Activated CD4-positive, alpha-beta T cell treated with anti-CD3 and anti-CD28 coated beads, Interleukin-2, amount 10 ng/mL, durations not matched to agents 24 days and 14 days (primary cell): Measurements from ENCODE around the gene LILRA2. TPM values are rescaled to one million over a fixed set of nuclear protein-coding genes. Genes with fewer than 3 reads are reported as not detected.
"Not testable (repeated sequence)": the region's sequence is repeated elsewhere in the genome, so short reads cannot be mapped to it uniquely, and the experiment has no call there.

Experiments used
- DNase-seq: peaks from one replicate; pipeline ENCODE4 v3.0.0; 2022
- H3K27ac Mint-ChIP-seq: one replicate; pipeline ENCODE4 v1.8.0; 2022; ENCODE audit warnings: mild to moderate bottlenecking, mixed read lengths
- H3K27me3 Mint-ChIP-seq: one replicate; pipeline ENCODE4 v1.8.0; 2022; ENCODE audit warnings: mixed read lengths
- H3K36me3 Mint-ChIP-seq: one replicate; pipeline ENCODE4 v1.8.0; 2022; ENCODE audit warnings: low read depth, mild to moderate bottlenecking, mixed read lengths
- H3K4me1 Mint-ChIP-seq: one replicate; pipeline ENCODE4 v1.8.0; 2021; ENCODE audit warnings: mixed read lengths
- H3K4me3 Mint-ChIP-seq: one replicate; pipeline ENCODE4 v1.8.0; 2022; ENCODE audit warnings: mild to moderate bottlenecking, moderate library complexity, mixed read lengths
- H3K9me3 Mint-ChIP-seq: one replicate; pipeline ENCODE4 v1.8.0; 2021; ENCODE audit warnings: mixed read lengths
- intact Hi-C: fragments of 100-400 bp; cut with micrococcal nuclease; formaldehyde crosslinking; loops from one replicate; pipeline ENCODE4 v1.15.1; 2023
- total RNA-seq: library from RNA; stranded (reverse); gene quantifications from 2 replicates; pipeline ENCODE4 v1.2.3, GENCODE V29; 2022

The LILRA2 gene
- total RNA-seq, 1 donor from 2014 or later, result not detected

DNA sequence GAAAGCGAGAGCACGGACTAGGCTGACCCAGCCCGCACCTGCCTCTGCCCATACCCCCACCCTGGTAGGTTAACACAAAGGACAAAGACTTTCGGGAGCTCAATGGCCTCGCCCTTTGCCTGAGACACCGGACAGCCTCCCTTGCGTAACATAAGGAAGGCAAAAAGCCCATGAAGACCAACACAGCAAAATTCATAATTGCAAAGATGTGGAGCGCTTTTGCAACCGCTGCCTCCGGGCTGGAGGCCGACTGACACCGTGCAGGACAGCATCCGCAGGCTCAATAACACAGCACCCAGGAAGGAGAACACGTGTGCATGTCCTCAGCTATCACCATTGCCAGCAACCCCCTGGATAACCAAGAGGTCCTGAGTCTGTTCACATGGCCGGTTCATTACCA lies 35.2 kb downstream of the LILRA2 start:
- H3K27me3 Mint-ChIP-seq, result peaks cover 3% of the 10 kb centered on the region
- no peaks in the 10 kb centered on the region for H3K36me3 Mint-ChIP-seq
- H3K4me3 Mint-ChIP-seq, result no peak overlapping the region
- no peak for DNase-seq
- no peaks in the 10 kb centered on the region for H3K4me1 Mint-ChIP-seq
- intact Hi-C loops, result no loop called here
- no peak overlapping the region for H3K27ac Mint-ChIP-seq
- peaks cover 3% of the 10 kb centered on the region for H3K9me3 Mint-ChIP-seq

DNA sequence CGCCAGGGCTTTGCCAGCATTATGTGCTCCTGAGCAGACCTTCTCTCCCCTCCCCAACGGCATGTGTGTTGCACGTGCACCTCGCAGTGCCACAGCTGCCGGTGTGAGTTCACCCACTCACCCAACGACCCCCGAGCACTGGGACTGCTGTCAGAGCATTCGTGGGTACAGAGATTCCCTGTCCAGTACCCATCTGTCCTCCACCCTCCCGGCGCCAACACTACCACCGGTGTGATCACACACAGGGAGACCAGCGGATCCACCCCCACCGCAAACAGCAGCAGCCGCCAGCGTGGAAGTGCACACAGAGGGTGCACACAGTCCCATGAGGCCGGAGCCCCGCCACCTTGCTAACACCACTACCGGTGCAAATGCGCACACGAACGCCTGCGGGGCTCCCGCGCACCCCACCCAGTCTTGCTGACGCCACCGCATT lies 35.8 kb downstream of the LILRA2 start:
- Mint-ChIP-seq H3K27ac (no peak overlapping the region), H3K4me3 (no peak overlapping the region), H3K27me3 (peaks cover 4% of the 10 kb centered on the region), H3K4me1 (no peaks in the 10 kb centered on the region), H3K9me3 (peaks cover 3% of the 10 kb centered on the region), H3K36me3 (no peaks in the 10 kb centered on the region)
- intact Hi-C loops, result no loop called here
- no peak for DNase-seq

DNA sequence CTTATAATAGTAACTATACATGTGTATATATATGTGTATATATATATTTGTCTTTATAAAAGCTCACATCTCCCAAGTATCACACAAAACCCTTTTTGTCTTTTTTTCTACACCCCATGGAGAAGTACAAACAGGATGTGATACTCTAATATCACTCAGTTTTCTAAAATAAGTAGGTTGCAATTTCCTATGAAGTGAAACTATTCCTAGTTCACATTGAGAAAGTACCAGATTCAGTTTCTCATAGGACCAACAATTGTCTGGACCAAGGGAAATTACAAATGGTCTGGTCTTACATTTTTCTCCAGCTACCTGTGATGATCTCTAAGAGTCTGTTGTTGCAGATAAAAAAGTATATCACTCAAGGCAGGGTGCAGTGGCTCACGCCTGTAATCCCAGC lies 38.8 kb downstream of the LILRA2 start:
- no peaks in the 10 kb centered on the region for H3K4me1 Mint-ChIP-seq
- peaks cover 8% of the 10 kb centered on the region for H3K27me3 Mint-ChIP-seq
- H3K36me3 Mint-ChIP-seq, result no peaks in the 10 kb centered on the region
- no peak overlapping the region for H3K4me3 Mint-ChIP-seq
- peaks cover 3% of the 10 kb centered on the region for H3K9me3 Mint-ChIP-seq
- no peak for DNase-seq
- H3K27ac Mint-ChIP-seq, result no peak overlapping the region
- intact Hi-C loops, result no loop called here

DNA sequence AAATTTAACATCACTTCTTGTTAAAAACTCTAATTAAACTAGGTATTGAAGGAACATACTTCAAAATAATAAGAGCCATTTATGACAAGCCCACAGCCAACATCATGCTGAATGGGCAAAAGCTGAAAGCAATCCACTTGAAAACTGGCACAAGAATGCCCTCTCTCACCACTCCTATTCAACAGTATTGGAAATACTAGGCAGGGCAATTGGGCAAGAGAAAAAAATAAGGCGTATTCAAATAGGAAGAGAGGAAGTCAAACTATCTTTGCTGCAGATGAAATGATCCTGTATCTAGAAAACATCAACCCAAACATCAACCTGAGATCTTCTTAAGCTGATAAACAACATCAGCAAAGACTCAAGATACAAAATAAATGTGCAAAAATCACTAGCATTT lies 41.1 kb downstream of the LILRA2 start:
- DNase-seq, result no peak
- Mint-ChIP-seq H3K9me3 (peaks cover 3% of the 10 kb centered on the region), H3K36me3 (no peaks in the 10 kb centered on the region), H3K4me1 (no peaks in the 10 kb centered on the region), H3K27me3 (peaks cover 10% of the 10 kb centered on the region), H3K4me3 (no peak overlapping the region), H3K27ac (no peak overlapping the region)
- intact Hi-C loops, result no loop called here

DNA sequence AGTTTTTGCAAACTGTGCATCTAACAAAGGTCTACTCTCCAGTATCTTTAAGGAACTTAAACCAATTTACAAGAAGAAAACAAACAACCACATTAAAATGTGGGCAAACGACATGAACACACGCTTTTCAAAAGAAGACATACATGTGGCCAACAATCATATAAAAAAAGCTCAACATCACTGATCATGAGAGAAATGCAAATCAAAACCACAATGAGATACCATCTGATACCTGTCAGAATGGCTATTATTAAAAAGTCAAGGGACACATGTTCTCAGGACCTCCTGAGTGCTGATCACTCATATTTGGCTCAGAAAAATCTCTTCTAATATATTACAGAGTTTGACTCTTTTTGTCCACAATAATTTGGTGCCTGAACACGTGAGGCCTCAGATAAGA lies 42.5 kb downstream of the LILRA2 start:
- Mint-ChIP-seq H3K9me3 (peaks cover 3% of the 10 kb centered on the region), H3K4me3 (no peak overlapping the region), H3K4me1 (no peaks in the 10 kb centered on the region), H3K27me3 (peaks cover 10% of the 10 kb centered on the region), H3K27ac (no peak overlapping the region), H3K36me3 (no peaks in the 10 kb centered on the region)
- intact Hi-C loops, result no loop called here
- no peak for DNase-seq

DNA sequence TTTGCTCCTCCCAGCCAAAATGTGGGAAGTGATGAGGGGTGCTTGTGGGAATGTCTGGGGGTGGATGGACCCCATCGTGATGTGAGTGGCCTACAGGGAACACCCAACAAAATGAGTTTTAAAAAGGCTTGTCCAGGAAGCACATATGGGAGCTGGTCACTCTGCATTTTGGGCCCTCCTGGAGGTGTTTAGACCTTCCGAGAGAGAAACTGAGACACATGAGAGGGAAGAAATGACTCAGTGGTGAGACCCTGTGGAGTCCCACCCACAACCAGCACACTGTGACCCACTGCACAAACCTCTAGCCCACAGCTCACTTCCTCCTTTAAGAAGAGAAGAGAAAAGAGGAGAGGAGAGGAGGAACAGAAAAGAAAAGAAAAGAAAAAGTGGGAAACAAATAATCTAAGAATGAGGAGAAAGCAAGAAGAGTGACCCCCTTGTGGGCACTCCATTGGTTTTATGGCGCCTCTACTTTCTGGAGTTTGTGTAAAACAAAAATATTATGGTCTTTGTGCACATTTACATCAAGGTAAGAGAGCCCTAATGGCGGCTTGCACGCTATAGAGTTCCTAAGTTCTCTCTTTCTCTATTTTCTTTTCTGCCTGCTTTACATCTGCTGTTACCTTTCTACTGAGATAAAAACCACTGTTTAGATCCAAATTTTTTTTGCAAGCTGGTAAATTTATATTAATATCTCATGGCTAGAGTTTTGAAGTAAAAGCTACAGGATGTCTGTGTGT lies 43.4 kb downstream of the LILRA2 start:
- Mint-ChIP-seq H3K4me1 (no peaks in the 10 kb centered on the region), H3K4me3 (no peak overlapping the region), H3K9me3 (peaks cover 3% of the 10 kb centered on the region), H3K36me3 (no peaks in the 10 kb centered on the region), H3K27me3 (peaks cover 13% of the 10 kb centered on the region), H3K27ac (no peak overlapping the region)
- DNase-seq, result no peak
- intact Hi-C loops, result no loop called here

DNA sequence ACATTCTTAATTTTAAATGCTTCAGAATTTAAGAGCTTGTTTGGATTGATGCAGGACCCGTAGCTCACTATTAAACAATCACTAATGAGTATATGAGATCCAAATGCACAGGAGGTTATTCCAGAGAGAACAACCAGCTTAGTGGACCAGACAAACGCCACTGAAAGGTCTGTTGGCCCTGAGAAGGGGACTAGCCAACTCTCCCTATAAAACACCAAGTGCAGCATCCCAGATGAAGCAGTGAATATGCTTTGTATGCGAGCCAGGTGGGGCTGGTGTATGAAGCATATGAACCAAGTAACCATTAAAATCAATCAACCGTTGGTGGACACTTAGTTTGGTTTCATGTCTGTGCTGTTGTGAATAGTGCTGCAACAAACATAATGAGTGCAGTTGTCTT lies 46.9 kb downstream of the LILRA2 start:
- no peak overlapping the region for H3K27ac Mint-ChIP-seq
- no peaks in the 10 kb centered on the region for H3K9me3 Mint-ChIP-seq
- intact Hi-C loops, result no loop called here
- no peak for DNase-seq
- H3K36me3 Mint-ChIP-seq, result no peaks in the 10 kb centered on the region
- H3K4me3 Mint-ChIP-seq, result no peak overlapping the region
- peaks cover 21% of the 10 kb centered on the region for H3K27me3 Mint-ChIP-seq
- H3K4me1 Mint-ChIP-seq, result peaks cover 2% of the 10 kb centered on the region

DNA sequence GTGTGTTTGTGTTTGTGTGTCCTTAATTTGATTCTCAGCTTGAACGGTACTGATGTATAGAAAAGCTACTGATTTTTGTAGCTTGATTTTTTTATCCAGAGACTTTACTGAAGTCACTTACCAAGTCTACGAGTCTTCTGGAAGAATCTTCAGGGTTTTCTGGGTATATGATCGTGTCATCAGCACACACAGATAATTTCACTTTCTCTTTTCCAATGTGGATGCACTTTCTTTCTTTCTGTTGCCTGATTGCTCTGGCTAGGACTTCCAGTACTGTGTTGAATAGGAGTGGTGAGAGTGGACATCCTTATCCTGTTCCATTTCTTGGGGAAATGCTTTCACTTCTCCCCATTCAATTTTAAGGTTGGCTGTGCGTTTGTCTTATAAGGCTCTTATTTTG lies 48.8 kb downstream of the LILRA2 start:
- H3K27me3 Mint-ChIP-seq, result peaks cover 19% of the 10 kb centered on the region
- no peak overlapping the region for H3K27ac Mint-ChIP-seq
- H3K9me3 Mint-ChIP-seq, result no peaks in the 10 kb centered on the region
- peaks cover 2% of the 10 kb centered on the region for H3K4me1 Mint-ChIP-seq
- intact Hi-C loops, result no loop called here
- no peak overlapping the region for H3K4me3 Mint-ChIP-seq
- no peak for DNase-seq
- H3K36me3 Mint-ChIP-seq, result no peaks in the 10 kb centered on the region

DNA sequence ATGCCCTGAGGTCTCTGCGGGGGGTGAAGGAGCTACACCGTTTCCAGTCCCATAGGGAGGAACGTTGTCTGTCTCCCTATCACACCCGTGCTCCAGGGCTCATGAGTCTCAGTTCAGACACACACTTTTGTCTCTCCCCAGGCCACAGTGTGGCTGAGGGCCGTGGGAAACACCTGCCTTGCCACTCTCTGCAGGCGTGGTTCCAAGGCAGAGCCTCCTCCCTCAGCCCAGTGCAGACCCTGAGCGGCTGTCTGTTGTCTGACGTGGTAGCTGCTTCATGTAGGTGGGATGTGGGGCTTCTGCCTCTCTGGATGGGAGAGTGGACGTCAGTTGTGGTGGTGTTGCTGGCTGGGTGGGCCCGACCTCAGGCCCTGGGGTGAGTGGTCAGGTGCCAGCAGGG lies 50.6 kb downstream of the LILRA2 start:
- DNase-seq, H3K4me3 Mint-ChIP-seq: not testable (repeated sequence)
- peaks cover 18% of the 10 kb centered on the region for H3K27me3 Mint-ChIP-seq

DNA sequence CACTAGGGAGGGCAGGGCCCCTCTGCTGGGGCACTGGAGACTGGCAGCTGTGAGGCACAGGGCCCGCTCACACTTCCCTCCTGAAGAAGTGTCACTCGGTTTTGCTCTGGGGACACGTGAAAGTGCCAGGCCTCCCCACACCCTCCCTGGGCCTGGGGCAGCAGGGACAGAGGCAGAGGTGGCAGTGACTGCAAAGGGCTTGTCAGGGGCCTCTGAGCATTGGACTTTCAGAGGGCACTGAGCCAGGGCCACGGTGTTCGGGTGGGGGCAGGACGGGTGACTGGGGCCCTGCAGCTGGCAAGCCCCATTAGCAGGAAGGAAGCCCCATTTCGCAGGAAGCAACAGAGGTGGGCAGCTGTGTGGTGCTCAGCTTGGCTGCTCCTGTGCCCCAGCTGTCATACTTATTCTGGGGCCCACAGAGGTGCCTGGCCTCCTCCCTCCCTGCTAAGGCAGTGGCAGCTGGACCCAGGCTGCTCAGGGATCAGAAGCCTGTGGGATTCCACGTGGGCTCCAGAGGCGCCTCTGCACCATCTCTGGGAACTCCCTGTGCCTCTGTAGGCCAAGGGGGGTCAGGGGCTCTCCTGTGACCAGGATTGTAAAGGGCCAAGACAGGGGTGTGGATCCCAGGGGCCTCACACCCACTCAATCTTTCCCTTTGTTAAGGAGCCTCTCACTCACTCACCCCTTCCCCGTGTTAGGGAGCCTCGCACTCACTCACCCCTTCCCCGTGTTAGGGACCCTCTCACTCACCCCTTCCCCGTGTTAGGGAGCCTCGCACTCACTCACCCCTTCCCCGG lies 51.5 kb downstream of the LILRA2 start:
- peaks cover 18% of the 10 kb centered on the region for H3K27me3 Mint-ChIP-seq
- H3K4me1 Mint-ChIP-seq, DNase-seq, H3K4me3 Mint-ChIP-seq, H3K9me3 Mint-ChIP-seq, intact Hi-C loops, H3K36me3 Mint-ChIP-seq, H3K27ac Mint-ChIP-seq: not testable (repeated sequence)

More for the DNA sequence above, 50.6 kb downstream of the LILRA2 start:
- intact Hi-C loops, H3K36me3 Mint-ChIP-seq, H3K9me3 Mint-ChIP-seq, H3K4me1 Mint-ChIP-seq, H3K27ac Mint-ChIP-seq: not testable (repeated sequence)

DNA sequence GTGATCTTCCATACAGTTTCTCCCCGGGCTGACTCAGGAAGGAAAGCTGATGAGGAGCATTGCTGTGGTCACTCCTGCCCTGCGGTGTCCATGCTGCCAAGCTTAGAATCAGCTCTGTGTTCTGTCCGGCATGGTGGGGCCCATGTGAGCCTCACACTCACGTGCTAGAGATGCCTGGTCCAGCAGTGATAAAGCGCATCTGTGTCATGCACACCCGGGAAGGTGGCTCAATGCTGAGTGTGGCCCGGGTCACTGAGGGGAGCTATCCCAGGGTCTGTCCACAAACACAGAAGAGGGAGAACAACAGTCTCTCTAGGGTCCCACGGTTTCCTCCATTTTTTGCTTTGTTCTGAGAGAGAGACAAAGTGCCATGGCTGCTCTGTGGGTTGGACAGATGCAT lies 53.2 kb downstream of the LILRA2 start:
- Mint-ChIP-seq H3K4me3 (no peak overlapping the region), H3K4me1 (peaks cover 4% of the 10 kb centered on the region), H3K27ac (no peak overlapping the region), H3K27me3 (peaks cover 15% of the 10 kb centered on the region), H3K36me3 (no peaks in the 10 kb centered on the region), H3K9me3 (no peaks in the 10 kb centered on the region)
- intact Hi-C loops, result no loop called here
- DNase-seq, result no peak

DNA sequence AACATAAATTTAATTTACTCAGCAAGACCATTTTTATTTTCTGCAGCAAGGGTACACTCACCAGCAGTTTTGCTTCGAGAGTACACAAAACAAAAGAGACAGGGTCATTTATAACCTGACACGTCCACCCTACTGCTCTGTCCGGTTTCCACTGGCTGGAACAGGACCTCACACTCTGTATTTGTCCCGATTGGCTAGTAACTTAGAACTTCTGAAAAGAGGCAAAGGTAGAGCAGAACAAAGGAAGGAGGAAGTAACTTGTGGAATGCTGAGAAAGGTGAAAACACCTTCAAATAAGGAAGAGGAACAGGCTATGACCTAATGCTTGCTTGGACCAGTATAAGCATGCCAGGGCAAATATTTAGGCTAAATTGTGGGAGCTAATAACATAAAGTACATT lies 54.3 kb downstream of the LILRA2 start:
- H3K9me3 Mint-ChIP-seq, DNase-seq, H3K4me3 Mint-ChIP-seq, intact Hi-C loops, H3K36me3 Mint-ChIP-seq, H3K27me3 Mint-ChIP-seq, H3K27ac Mint-ChIP-seq, H3K4me1 Mint-ChIP-seq: not testable (repeated sequence)

DNA sequence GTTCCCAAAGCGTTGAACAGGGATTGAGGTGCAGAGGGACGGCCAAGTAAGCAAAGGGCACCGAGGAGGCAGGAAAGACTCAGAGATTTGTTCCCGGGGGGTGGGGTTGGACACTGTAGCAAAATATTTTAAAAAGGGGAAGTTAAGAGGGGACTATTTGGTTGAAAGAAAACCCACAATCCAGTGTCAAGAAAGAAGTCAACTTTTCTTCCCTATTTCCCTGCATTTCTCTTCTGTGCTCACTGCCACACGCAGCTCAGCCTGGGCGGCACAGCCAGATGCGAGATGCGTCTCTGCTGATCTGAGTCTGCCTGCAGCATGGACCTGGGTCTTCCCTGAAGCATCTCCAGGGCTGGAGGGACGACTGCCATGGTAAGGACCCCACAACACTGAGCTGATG lies 56.7 kb downstream of the LILRA2 start, which contains the start of gene LILRB1:
Gene LILRB1, plus strand, starts transcription at position 223 of the 400 bp plus-strand sequence. CDS start 590 bp downstream, outside the sequence.
- H3K36me3 Mint-ChIP-seq, H3K9me3 Mint-ChIP-seq, H3K27me3 Mint-ChIP-seq, H3K4me3 Mint-ChIP-seq, DNase-seq, H3K4me1 Mint-ChIP-seq, intact Hi-C loops, H3K27ac Mint-ChIP-seq: not testable (repeated sequence)

DNA sequence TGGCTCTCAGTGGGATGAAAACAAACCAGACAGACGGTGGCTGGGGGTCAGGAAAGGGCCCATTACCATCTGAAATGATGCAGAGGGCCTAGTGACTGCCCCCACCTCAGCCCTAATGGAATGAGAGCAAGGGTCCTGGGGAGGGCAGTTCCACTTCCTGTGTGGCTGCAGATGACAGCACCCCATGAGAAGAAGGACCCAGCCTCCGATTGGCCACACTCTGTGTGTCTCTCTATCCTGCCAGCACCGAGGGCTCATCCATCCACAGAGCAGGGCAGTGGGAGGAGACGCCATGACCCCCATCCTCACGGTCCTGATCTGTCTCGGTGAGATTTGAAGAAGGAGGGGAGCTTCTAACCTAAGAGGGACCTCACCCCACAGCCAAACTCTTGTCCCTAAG lies 57.2 kb downstream of the LILRA2 start:
- Mint-ChIP-seq H3K9me3 (no peaks in the 10 kb centered on the region), H3K27ac (no peak overlapping the region), H3K4me3 (no peak overlapping the region), H3K36me3 (no peaks in the 10 kb centered on the region), H3K4me1 (peaks cover 2% of the 10 kb centered on the region), H3K27me3 (peaks cover 4% of the 10 kb centered on the region)
- DNase-seq, result no peak
- intact Hi-C loops, result no loop called here
